HG03066 (cell line): ENCODE results near the gene ADGRF3.
"Not testable (repeated sequence)": the region's sequence is repeated elsewhere in the genome, so short reads cannot be mapped to it uniquely, and the experiment has no call there.

ENCODE experiments used
- ATAC-seq: cut with Tn5 transposase; IDR thresholded peaks from one replicate; pipeline ENCODE4 v1.9.1; 2021; ENCODE audit warnings: low read depth; ENCODE audit not compliant: unreplicated experiment

Gene ADGRF3

DNA sequence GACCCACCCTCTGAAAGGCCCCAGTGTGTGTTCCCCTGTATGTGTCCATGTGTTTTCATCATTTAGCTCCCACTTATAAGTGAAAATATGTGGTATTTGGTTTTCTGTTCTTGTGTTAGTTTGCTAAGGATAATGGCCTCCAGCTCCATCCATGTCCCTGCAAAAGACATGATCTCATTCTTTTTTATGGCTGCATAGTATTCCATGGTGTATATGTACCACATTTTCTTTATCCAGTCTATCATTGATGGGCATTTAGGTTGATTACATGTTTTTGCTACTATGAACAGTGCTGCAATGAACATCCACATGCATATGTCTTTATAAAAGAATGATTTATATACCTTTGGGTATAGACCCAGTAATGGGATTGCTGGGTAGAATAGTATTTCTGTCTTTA lies 22.1 kb downstream of the ADGRF3 start:
- ATAC-seq, result not testable (repeated sequence)

DNA sequence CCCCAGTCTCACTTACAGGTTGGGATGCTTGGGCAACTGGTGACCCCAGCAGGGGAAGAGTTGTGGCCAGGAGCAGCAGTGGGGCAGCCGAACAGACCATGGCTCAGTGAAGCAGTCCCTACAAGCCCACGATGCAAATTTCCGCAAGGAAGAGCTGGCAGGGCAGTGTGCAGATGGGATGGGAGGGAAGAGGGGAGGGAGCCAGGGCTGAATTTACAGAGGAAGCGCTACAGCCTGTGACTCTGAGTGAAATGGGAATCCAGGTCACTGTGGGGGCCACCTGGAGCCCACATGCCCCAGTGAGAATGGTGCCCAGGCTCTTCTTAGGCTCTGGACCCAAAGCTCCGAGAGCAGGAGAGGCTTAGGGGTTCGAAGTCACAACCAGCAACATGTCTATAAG lies 27.6 kb downstream of the ADGRF3 start:
- ATAC-seq, result no peak

- no peak for ATAC-seq
Measured at GRCh38 chr2:26317377-26318105, 29.0 kb downstream of the ADGRF3 start.

GRCh38 chr2:26316845-26317244 lies 29.7 kb downstream of the ADGRF3 start:
- no peak for ATAC-seq

DNA sequence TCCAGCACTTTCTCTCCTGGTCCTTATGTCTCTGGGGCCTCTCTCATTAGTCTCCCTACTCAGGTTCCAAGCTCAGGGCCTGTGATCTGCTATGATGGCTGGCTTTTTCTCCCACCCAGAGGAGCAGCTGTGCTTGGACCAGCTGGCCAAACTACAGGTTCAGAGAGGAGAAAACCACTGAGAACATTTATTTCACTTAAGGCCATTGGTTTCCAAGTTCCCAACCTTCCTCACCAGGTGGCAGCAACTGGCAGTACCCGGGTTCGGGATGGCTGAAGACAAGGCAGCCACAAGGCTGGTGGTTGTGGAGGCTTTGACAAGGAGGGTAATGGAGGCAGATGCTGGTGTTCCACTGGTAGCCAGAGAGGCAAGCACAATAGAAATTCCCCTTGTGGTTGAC lies 30.5 kb downstream of the ADGRF3 start:
- no peak for ATAC-seq

DNA sequence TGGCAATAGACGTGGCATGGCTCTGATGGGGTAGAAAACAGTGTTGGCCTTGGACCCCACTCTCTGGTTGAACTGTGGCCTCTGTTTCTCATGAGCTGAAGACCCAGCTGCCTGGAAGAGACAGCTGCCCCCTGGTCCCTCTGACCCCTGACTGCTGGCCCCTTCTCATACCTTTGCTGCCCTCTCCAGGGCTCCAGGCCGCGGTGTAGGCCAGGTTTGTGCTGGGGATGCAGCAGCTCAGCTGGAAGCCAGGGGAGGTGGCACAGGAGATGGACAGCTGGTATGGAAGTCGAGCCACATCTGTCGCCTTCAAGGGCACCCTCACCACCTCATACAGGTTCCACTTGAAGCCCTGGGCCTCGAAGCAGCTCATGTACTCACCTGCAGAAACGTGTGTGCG lies 32.3 kb downstream of the ADGRF3 start:
- ATAC-seq, result no peak

GRCh38 chr2:26313446-26313845 lies 33.1 kb downstream of the ADGRF3 start:
- no peak for ATAC-seq

DNA sequence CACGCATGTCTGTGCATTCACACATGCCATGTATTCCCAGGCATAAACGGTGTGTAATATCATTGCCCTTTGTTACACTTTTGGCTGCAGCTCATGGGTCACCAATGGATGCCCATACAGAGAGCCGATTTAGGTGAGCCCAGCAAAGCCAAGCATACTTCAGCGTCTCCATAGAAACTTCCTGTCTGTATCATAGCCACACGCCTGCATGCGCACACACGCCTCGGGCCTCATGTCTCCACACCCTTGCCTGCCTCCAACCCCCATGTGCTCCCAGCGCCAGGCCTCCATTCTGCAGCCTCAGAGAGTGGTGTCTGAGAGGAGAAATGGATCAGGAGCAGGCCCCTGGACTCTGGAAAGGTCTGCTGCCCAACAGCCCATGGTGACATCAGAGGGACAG lies 34.1 kb downstream of the ADGRF3 start:
- ATAC-seq, result no peak

- no peak for ATAC-seq
Measured at GRCh38 chr2:26309921-26310320, 36.7 kb downstream of the ADGRF3 start.

DNA sequence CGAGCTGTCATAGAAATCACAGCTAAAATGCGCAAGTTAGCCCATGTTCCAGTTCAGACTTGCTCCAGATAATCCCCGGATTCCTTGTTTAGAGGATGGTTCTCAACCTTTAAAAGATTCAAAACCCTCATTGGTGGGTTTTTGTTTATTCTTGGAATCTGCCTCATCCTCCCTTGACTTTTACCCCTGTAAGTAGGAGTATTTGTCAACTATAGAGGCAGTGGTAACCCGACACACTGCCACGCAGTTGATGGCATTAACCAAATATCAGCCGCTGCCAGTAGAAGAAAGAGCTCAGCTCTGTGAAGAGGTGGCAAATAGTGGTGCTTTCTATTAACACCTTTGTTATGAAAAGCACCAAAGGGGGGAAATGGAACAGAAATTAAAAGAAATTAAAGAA lies 41.0 kb downstream of the ADGRF3 start:
- no peak for ATAC-seq

- not testable (repeated sequence) for ATAC-seq
Measured at GRCh38 chr2:26305094-26305493, 41.5 kb downstream of the ADGRF3 start.

DNA sequence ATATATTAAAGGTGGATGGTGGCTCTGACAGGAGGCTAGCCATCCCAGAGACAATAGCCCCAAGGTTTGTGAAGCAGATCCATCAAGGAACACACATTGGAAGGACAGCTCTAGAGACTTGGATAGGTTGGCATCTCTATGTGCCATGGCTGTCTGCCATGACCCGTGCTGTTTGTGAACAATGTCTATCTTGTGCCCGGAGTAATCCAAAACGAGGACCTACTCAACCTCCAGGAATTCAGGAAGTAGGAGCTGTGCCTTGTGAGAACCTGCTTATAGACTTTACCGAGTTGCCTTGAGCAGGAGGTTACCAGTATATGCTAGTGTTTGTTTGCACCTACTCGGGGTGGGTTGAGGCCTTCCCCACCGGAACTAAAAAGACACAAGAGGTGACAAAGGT lies 43.7 kb downstream of the ADGRF3 start:
- no peak for ATAC-seq

DNA sequence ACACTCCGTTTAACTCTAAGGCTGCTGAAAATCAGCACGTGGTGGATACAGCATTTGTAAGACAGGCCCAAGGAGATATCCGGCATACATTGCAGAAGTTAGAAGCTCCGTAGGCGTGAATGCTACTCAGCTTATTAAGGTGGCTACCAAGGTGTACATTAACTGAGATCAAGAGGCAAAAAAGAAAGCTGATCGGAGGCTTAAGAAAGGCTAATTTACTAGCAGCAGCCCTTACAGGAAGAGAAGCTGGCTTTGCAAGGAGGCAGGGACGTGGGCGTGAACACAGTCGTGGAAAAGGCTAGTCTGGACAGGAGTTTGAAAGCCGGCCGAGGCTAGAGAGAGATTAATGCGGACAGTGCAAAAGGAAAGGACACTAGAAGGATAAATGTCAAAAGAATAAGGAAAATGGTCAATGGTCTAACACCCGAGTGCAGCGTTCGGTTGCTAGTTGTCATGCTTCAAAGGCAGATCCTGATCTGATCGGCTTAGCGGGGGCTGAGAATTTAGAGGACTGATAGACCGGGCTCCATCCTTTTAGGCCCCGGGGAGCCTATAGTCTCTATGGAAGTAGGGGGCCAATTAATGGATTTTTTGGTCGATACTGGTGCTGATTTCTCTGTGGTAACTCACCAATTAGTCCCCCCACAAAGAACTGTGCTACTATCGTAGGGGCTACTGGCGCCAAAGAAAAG lies 46.2 kb downstream of the ADGRF3 start:
- ATAC-seq, result no peak

DNA sequence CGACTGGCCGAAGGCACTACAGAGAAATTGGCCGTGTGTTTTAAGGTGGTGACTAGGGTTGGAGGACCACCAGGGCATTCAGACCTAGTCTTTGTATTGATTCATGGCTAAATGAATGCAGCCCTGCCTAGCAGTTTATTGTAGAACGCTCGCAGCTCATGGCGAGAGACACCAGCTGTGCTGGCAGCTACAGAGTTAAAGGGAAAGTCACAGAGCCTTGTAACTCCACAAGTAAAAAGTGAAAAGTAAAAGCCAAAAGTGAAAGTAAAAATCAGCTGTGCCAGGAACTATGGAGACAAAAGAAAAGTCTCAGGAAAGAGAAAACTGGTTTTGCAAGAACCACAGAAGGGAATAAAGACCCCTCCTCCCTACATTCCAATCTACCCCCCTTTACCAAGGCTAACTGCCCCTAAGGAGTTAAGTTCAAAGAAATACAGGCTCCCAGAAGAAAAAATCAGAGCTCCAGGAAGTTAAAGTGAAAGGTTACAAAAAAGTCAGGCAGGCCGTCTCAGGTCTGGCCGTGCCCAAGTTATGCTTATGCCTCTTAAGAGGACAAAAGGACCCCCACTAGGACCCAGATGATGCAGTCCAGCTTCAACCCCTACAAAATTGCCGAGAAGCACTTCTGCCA lies 47.0 kb downstream of the ADGRF3 start:
- no peak for ATAC-seq

- ATAC-seq, result peak; percentile 46
Measured at GRCh38 chr2:26298638-26299393, 47.8 kb downstream of the ADGRF3 start.

- ATAC-seq, result no peak
Measured at GRCh38 chr2:26298286-26298637, 48.3 kb downstream of the ADGRF3 start.

GRCh38 chr2:26297061-26297460 lies 49.5 kb downstream of the ADGRF3 start:
- ATAC-seq, result no peak

- no peak for ATAC-seq
Measured at GRCh38 chr2:26295511-26295910, 51.1 kb downstream of the ADGRF3 start.

DNA sequence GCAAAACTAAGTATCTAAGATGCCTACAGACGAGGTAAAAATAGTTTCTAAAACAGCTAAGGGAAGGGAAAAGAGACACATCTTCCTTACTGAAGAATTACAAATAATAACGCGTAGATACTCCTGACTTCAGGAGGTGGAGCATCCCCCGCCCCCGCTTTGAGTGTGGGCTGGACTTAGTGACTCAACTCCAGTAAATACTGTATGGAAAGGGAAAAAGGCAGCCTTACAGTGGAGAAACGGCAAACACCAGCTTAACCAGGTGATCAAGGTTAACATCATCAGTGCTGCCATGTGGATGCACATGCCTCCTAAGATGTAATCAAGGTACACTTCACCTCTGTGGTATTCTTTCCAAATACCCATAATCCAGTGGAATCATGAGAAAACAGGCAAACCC lies 53.9 kb downstream of the ADGRF3 start:
- ATAC-seq, result no peak

GRCh38 chr2:26290001-26290400 lies 56.6 kb downstream of the ADGRF3 start:
- no peak for ATAC-seq

- ATAC-seq, result no peak
Measured at GRCh38 chr2:26285931-26286330, 60.7 kb downstream of the ADGRF3 start.
